Fibroblast of pulmonary artery (primary cell): Measurements from ENCODE around the gene PRRX2.
A peak's percentile ranks its signal among the peaks of the same experiment; 100 is the strongest.

ENCODE experiments used
- DNase-seq: peaks from one replicate; pipeline ENCODE4 v3.0.0-alpha.2; 2010; ENCODE audit warnings: low read depth
- H3K4me3 ChIP-seq: replicated peaks from 2 replicates; pipeline ENCODE4 v1.5.1; 2011; ENCODE audit warnings: low read depth, mild to moderate bottlenecking, control low read depth, low read length, moderate library complexity
- TF ChIP-seq, protein P1 (sequence below): IDR thresholded peaks from 2 replicates; pipeline ENCODE4 v1.5.1; 2011; ENCODE audit warnings: mild to moderate bottlenecking, control low read depth, low read length, inconsistent platforms; ENCODE audit errors: missing control alignments

Gene PRRX2

GRCh38 chr9:129713402-129713679 is 47.9 kb downstream of the PRRX2 start:
- no peak for DNase-seq
- H3K4me3 ChIP-seq = no peak overlapping the region
- TF ChIP-seq, protein P1, sequence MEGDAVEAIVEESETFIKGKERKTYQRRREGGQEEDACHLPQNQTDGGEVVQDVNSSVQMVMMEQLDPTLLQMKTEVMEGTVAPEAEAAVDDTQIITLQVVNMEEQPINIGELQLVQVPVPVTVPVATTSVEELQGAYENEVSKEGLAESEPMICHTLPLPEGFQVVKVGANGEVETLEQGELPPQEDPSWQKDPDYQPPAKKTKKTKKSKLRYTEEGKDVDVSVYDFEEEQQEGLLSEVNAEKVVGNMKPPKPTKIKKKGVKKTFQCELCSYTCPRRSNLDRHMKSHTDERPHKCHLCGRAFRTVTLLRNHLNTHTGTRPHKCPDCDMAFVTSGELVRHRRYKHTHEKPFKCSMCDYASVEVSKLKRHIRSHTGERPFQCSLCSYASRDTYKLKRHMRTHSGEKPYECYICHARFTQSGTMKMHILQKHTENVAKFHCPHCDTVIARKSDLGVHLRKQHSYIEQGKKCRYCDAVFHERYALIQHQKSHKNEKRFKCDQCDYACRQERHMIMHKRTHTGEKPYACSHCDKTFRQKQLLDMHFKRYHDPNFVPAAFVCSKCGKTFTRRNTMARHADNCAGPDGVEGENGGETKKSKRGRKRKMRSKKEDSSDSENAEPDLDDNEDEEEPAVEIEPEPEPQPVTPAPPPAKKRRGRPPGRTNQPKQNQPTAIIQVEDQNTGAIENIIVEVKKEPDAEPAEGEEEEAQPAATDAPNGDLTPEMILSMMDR = no peak

- DNase-seq = no peak
- TF ChIP-seq, protein P1 = no peak
Measured at GRCh38 chr9:129714511-129715061, 49.1 kb downstream of the PRRX2 start.

GRCh38 chr9:129716091-129716490 is 50.6 kb downstream of the PRRX2 start:
- no peak overlapping the region for H3K4me3 ChIP-seq
- TF ChIP-seq, protein P1 = no peak
- DNase-seq = peak; percentile 22

More at GRCh38 chr9:129714511-129715061, 49.1 kb downstream of the PRRX2 start:
- H3K4me3 ChIP-seq = no peak overlapping the region

DNA sequence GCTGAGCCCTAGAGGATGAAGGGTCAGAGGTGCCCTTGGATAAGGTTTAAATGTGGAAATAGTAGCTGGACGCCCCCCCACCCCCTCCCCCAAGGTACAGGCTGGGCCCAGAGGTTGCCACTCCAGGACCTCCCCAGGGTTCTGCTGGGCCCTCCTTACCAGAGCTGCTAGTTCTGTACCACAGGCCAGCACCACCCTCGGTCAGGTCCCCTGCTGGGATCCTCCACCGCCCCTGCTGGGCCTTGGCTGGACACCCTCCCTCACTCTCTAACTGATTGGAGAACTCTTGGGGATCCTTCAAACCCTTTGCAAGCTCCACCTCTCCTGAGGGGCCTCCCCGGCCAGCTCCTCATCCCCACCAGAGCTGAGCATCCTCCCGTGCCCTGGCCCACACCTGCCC is 52.5 kb downstream of the PRRX2 start:
- no peak overlapping the region for H3K4me3 ChIP-seq
- TF ChIP-seq, protein P1 = no peak
- no peak for DNase-seq

- H3K4me3 ChIP-seq = no peak overlapping the region
- TF ChIP-seq, protein P1 = no peak
- no peak for DNase-seq
Measured at GRCh38 chr9:129718647-129719046, 53.2 kb downstream of the PRRX2 start.

DNA sequence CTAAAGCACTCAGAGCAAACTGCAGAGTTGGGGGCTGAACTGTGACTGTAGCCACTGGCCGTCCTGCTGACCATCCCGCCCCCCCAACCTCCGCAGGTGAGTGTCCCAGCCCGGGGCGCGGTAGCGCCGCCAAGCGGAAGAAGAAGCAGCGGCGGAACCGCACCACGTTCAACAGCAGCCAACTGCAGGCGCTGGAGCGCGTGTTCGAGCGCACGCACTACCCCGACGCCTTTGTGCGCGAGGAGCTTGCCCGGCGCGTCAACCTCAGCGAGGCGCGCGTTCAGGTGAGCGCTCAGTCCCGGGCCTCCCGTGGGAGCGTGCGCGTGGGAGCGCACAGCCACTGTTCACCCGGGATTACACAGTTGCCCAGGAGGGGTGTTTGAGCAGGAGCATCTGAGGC is 53.7 kb downstream of the PRRX2 start:
- H3K4me3 ChIP-seq = no peak overlapping the region

More for the DNA sequence above, 53.7 kb downstream of the PRRX2 start:
- TF ChIP-seq, protein P1 = no peak
- no peak for DNase-seq
